Measurements from ENCODE around the gene RAF1. TPM values are rescaled to one million over a fixed set of nuclear protein-coding genes. Genes with fewer than 3 reads are reported as not detected.

The RAF1 gene
- total and polyA plus RNA-seq, 2 of the 8 experiments (the other 6 are each of a cell fraction or from before 2014, with no cell fraction given): 103 to 118 TPM

DNA sequence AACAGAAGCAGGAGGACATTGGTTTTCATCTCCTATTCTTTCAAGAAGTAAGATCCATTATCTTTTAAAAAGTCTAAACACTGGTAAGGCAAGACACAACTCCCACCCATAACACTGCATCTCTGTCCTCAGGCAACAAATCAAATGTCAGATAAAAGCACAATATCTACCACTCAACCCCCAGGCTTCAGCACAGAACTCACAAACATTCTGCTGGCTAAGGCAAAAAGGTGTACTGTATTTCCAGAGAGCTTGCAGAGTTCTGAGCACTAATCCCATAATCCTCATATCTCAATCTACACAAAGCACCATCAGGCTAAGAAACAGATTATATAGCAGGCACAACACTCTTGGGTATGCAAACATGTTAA lies 20.9 kb downstream of the RAF1 start:
- Histone ChIP-seq H2BK12ac (ENCODE audit: low read depth, low read length) (no peak overlapping the region), H3K4ac (replicated peaks; ENCODE audit: insufficient read length, low read depth, low read length) (no peak overlapping the region), H3K4me1 (replicated peaks in 1 of 4; ENCODE audit: control insufficient read depth in 3 of 4, insufficient read depth in 4 of 4, low read length in 3 of 4) (0 out of 7 replicates have a peak, but pooled peaks cover 0 to under 1% (median 0%) of the 10 kb centered on the region in 4 experiments), H2AFZ (ENCODE audit: low read length) (no peak overlapping the region), H2BK120ac (replicated peaks; ENCODE audit: low read depth, low read length) (no peak overlapping the region), H3K18ac (ENCODE audit: extremely low read depth, low read length) (no peak overlapping the region), H3K4me3 (ENCODE audit: extremely low read depth in 1 of 4, insufficient read depth in 2 of 4, low read depth in 3 of 4, low read length in 4 of 4) (no peak overlapping the region), H3K4me2 (ENCODE audit: insufficient read depth in 1 of 2, low read depth in 2 of 2, low read length in 2 of 2) (no peak overlapping the region), H2BK15ac (ENCODE audit: low read length) (no peak overlapping the region), H3K27me3 (replicated peaks in 1 of 4; ENCODE audit: control insufficient read depth in 3 of 4, extremely low read depth in 1 of 4, insufficient read depth in 3 of 4, low read length in 3 of 4) (no peaks in the 10 kb centered on the region), H2BK5ac (ENCODE audit: low read depth, low read length) (no peak overlapping the region), H3K14ac (ENCODE audit: insufficient read length) (no peak overlapping the region), H4K20me1 (replicated peaks in 1 of 2; ENCODE audit: control insufficient read depth in 1 of 2, insufficient read depth in 2 of 2, low read length in 2 of 2) (peaks cover 6 to 13% of the 10 kb centered on the region in 2 experiments), H2AK5ac (ENCODE audit: low read depth, low read length) (no peak overlapping the region), H3K79me2 (ENCODE audit: control insufficient read depth in 1 of 2, insufficient read depth in 2 of 2, low read length in 2 of 2) (peaks cover 22 to 89% of the 10 kb centered on the region in 2 experiments), H3K79me1 (ENCODE audit: low read depth, low read length) (no peaks in the 10 kb centered on the region; the same call in none of the 2 replicates), H3K9ac (replicated peaks in 1 of 4; ENCODE audit: extremely low read depth in 1 of 4, low read depth in 3 of 4, low read length in 3 of 4) (no peak overlapping the region), H4K8ac (ENCODE audit: extremely low read depth, insufficient read depth, low read length) (no peak overlapping the region), H3K56ac (replicated peaks; ENCODE audit: insufficient read length, low read depth, low read length) (no peak overlapping the region), H2BK20ac (ENCODE audit: low read length) (no peak overlapping the region), H3K23me2 (ENCODE audit: low read depth, low read length) (no peaks in the 10 kb centered on the region), H3K9me3 (ENCODE audit: insufficient read depth in 2 of 2, low read depth in 1 of 2, low read length in 1 of 2) (no peaks in the 10 kb centered on the region), H3K36me3 (ENCODE audit: control insufficient read depth in 2 of 4, insufficient read depth in 4 of 4, low read length in 3 of 4) (no peaks in the 10 kb centered on the region; a peak in 1 of 8 replicates), H4K5ac (ENCODE audit: insufficient read length, low read depth, low read length) (no peak overlapping the region), H4K91ac (replicated peaks; ENCODE audit: insufficient read length, low read length) (no peak overlapping the region), H3K23ac (ENCODE audit: insufficient read length) (no peak overlapping the region), H3K27ac (ENCODE audit: low read depth, low read length) (no peak overlapping the region)
- DNase-seq (ENCODE audit: low read depth in 1 of 2, low spot score in 2 of 2): no peak
- TF ChIP-seq CBX5 (IDR thresholded peaks at IDR 0.05; ENCODE audit: low read depth, low read length) (no peak), POU5F1 (IDR thresholded peaks at IDR 0.05; ENCODE audit: low read depth, low read length) (no peak), EP300 (IDR thresholded peaks at IDR 0.05; ENCODE audit: borderline replicate concordance in 1 of 2, low read depth in 2 of 2, low read length in 2 of 2) (no peak), RNF2 (IDR thresholded peaks at IDR 0.05; ENCODE audit: borderline replicate concordance, low read depth, low read length, missing control alignments, poor library complexity, severe bottlenecking) (no peak), POLR2A (IDR thresholded peaks at IDR 0.05; ENCODE audit: control extremely low read depth in 1 of 2, low read depth in 2 of 2, low read length in 2 of 2) (no peak), ZNF274 (IDR thresholded peaks at IDR 0.05; ENCODE audit: borderline replicate concordance, extremely low read depth, low read length) (no peak), SRF (IDR thresholded peaks at IDR 0.05; ENCODE audit: low read depth, low read length) (no peak), POLR2AphosphoS5 (IDR thresholded peaks at IDR 0.05; ENCODE audit: low read depth, low read length) (no peak), JUND (IDR thresholded peaks at IDR 0.05; ENCODE audit: low read length) (no peak), KDM4A (IDR thresholded peaks at IDR 0.05; ENCODE audit: low read depth, low read length, severe bottlenecking) (no peak), GTF2F1 (IDR thresholded peaks at IDR 0.05; ENCODE audit: borderline replicate concordance, low read depth, low read length) (no peak), RXRA (IDR thresholded peaks at IDR 0.05; ENCODE audit: insufficient read depth, low read depth, low read length) (no peak), CREB1 (IDR thresholded peaks at IDR 0.05) (no peak)
- TF ChIP-seq, protein P1, sequence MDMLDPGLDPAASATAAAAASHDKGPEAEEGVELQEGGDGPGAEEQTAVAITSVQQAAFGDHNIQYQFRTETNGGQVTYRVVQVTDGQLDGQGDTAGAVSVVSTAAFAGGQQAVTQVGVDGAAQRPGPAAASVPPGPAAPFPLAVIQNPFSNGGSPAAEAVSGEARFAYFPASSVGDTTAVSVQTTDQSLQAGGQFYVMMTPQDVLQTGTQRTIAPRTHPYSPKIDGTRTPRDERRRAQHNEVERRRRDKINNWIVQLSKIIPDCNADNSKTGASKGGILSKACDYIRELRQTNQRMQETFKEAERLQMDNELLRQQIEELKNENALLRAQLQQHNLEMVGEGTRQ (IDR thresholded peaks at IDR 0.05; ENCODE audit: low read length): no peak
- no peak for FAIRE-seq
- POLR2A ChIA-PET (ENCODE audit: partially characterized antibody): no interaction called here
- CTCF ChIA-PET (ENCODE audit: partially characterized antibody): interaction anchor here (0.6 kb wide), 1 partner anchor 60 kb away, joined by 3 read pairs; no protein-coding TSS in a partner anchor
